ENCODE measurements around the gene ZNF436.

- TF ChIP-seq CTCF (IDR thresholded peaks at IDR 0.05; ENCODE audit: low read length) (no peak), EZH2 (IDR thresholded peaks at IDR 0.05; ENCODE audit: borderline replicate concordance, low read length) (no peak)
Observed at GRCh38 chr1:23370330-23370708, 683 bp upstream of the ZNF436 start.

Data from OCI-LY1 (cell line).